Fibroblast of peridontal ligament (primary cell): ENCODE results near the gene HDHD5.
"Not testable (repeated sequence)": the region's sequence is repeated elsewhere in the genome, so short reads cannot be mapped to it uniquely, and the experiment has no call there.

Experiments
- DNase-seq: peaks from one replicate; pipeline ENCODE4 v3.0.0-alpha.2; 2010; ENCODE audit errors: extremely low read depth

HDHD5 gene

DNA sequence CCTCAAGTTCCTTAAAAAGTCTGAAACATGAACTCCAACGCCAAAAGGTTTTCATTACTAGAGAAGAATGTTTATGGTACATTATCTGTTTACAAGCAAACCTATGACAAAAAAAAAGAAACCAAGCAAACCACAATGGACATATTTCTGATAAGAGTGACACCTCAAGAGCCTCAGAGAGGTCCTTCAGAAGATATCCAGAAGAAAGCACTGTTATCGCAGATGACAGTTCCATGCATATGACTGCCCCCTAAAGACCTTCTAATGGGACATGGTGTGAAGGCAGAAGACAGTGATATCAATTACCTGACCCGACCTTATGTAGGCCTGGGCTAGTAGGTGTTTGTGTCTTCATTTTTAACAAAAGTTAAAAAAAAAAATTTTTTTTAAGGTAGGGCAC is 3.1 kb downstream of the HDHD5 start:
- DNase-seq: no peak

DNA sequence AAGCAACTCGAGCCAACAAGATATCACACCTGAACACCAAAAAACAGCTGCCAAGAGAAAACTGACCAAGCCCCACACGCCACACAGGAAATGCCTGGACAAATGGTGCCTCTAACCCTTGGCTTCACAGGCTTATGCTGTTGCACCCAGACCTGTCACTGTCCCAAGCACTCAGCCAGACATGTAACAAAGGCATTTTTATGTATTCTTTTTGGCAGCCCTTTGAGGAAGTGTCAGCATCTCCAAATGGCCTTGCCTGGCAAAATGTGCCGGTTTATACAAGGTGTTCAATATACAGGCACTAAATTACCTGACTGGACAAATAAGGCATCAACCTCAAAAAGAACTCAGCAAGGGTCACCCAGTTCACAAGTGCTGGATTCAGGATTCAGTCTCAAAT is 6.1 kb downstream of the HDHD5 start:
- DNase-seq: no peak

DNA sequence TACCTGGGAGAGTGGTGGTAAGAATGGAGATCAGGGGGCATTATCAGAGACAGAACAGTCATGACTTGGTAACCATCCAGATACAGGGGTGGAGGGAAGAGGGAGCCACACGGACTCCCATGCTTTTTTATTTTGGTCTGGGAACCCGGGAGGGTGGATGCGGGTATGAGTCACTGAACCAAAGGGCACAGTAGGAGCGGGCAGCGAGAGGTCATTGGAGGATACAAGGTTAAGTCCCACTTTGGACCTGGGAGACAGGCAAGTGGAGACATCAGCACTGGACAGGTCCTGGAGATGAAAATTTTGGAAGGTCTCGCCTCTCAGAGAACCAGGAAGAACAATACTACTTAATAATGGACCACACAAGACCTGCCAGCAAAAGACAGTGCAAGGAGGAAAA is 6.7 kb downstream of the HDHD5 start:
- no peak for DNase-seq

DNA sequence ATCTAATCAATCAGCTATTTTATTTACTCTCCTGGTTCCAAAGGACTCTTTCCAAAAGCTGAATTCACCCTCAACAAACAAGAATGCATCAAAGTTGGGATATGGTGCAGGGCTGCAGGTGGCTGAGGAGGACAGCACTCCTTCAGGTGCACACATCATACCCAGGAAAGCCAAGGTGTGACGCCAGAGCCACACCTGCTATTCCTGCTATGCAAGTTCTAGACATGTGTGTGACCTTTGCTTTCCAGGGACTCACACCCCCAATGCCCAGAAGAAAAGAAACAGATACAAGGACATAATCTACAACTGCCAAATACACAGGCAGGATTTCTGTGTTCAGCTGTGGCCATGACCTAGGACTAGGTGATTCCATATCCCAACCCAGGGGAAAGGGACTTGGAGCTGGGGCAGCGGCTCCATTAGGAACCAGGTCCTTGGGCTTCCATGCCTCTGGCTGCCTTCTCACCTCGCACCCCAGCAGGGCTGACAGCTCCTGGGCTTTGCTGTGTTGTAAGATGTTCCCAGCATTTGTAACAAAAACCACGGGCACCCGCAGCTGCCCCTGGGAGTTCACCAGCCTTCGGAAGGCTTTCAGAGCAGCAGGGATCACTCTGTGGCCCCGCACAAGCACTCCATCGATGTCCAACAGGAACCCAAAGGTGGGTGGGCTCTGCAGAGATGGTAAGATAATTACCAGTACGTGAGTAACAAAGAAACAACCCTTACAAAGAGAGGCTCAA is 9.8 kb downstream of the HDHD5 start:
- DNase-seq: no peak

DNA sequence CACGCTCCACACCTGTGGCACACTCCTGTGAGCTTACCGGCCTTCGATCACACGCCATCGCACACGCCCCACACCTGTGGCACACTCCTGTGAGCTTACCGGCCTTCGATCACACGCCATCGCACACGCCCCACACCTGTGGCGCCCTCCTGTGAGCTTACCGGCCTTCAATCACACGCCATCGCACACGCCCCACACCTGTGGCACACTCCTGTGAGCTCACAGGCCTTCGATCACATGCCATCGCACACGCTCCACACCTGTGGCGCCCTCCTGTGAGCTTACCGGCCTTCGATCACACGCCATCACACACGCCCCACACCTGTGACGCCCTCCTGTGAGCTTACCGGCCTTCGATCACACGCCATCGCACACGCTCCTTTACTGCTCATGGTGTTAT is 11.6 kb downstream of the HDHD5 start:
- not testable (repeated sequence) for DNase-seq

DNA sequence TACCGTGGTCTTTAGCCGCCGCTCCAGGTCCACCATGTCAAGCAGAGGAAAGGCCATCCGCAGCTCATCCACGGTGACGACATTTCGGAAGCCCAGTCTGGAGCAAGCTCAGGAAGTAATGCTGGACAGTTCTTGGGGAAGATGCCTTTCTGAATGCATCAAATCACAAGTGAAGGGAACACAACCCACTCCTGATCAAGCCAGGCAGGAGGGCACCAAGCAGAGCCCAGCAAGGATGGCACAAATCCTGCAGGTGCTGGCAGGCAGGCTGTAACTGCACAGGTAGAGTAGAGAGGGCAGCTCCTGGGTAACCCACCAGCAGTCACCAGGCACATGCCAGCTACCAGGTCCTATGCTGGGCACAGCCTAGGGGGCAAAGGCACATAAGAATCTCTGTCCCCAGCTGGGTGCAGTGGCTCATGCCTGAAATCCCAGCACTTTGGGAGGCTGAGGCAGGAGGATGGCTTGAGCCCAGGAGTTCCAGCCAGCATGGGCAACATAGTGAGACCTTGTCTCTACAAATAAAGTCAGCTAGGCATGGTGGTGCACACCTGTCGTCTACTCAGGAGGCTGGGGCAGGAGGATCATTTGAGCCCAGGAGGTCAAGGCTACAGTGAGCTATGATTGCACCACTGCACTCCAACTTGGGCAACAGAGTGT is 13.9 kb downstream of the HDHD5 start:
- DNase-seq: no peak

DNA sequence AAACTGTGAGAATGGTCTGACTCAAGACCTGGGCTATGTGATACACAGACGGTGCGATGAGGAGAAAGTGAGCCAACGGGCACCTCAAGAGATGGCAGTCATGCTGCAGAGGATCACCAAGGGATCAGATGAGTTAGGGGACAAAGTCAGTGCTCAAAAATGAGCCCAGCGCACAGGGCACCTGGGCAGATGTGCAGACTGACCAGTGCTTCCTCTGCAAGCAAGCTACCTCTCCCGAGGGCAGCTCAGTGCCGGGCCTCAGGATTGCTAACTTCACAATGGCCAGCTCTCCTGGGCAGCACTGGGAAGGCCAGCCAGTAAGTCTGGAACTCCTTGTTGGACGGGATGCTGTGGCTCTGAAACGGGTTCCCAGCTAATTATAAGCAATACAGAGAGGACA is 15.3 kb downstream of the HDHD5 start:
- DNase-seq: no peak

DNA sequence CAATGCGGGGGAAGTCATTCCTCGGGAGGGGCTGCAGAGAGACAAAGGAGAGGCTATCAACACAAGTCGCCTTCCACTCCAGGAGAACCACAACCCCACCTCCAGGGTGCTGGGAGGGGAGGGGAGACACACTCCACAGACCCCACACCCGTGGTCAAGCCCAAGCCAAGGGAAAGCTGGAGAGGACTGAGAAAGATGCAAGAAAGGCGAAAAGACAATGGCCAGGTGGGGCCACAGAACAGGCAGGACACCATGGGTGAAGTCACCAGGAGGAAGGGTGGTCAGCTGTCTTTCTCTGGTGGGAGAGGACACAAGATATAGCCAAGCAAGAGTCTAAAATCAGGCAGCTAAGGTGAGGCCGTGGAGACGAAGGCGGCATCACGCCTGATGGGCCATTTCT is 16.0 kb downstream of the HDHD5 start:
- DNase-seq: no peak

DNA sequence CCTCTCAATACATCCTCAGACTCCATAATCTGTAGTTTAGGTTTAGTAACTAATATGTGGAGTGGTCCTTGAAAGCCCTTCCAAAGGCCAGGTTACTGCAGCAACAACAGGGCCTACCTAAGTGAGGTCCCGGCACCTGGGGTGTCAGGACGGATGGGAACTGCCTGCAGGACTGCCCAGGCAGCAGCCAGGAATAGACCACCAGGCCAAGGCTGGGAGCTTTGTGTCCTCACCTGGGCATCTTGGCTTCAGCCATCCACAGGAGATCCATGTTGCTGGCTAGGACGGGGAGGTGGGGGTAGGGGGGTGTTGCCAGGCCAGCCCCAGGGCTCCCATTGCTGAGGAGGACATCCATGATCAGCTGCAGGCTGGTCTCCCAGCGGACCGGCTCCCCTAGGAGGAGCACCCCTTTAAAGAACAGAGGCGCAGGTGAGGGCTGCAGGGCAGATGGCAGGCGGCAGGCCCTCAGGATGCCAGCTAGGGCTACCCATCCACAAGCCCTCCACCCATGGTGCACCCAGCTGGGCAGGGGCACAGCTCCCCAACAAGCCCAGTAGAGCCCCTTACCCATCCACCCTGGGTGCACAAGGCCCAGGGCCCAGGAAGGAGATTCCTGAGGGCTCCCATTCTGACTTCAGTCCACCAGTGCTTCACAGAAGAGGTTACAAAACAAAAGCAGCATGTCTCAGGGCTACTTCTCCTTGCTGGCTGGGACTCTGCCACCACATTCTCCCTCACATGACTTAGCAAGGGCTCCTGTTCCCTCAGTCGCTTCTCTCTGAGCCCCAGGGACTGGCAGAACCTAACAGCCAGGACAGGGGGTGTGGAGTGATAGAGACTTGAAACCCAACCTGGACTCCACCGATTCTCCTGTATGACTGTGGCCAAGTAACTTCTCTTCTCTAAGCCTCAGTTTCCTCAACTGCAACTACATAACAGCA is 18.0 kb downstream of the HDHD5 start:
- no peak for DNase-seq

DNA sequence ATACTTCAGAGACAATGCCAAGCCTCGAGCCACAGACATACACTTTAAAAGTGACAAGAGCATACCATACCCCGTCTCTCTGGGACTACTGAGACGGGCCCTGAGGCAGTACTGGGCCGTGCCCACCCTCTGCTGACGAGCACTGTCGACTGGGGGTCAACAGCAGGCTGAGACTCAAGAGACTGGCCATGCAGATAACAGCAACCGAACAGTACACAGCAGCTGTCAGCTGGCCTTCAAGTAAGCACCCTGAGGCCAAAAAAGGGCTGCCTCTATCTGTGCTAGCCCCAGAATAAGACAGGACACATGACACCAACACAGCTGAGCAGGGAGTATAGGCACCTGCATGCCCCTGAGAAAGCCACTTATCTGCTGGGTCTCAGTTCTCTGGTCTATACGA is 19.1 kb downstream of the HDHD5 start:
- no peak for DNase-seq

DNA sequence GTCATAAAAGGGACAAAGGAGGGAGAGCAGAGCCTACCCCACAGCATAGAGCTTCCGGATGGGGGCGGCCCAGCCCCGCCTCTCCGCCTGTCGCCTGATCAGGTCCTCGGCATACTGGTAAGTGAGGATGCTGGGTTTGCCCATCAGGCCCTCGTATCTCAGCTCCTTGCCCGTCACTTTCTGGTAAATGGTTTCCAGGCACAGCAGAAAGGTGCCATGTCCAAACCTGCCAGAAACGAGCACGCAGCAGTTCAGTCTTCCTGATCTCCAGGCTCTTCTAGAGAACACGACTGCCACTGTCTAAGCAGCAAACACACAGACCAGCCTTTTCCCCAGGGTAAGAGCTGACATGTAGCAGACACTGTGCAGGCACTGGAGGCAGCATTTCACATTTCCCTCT is 20.6 kb downstream of the HDHD5 start:
- no peak for DNase-seq

DNA sequence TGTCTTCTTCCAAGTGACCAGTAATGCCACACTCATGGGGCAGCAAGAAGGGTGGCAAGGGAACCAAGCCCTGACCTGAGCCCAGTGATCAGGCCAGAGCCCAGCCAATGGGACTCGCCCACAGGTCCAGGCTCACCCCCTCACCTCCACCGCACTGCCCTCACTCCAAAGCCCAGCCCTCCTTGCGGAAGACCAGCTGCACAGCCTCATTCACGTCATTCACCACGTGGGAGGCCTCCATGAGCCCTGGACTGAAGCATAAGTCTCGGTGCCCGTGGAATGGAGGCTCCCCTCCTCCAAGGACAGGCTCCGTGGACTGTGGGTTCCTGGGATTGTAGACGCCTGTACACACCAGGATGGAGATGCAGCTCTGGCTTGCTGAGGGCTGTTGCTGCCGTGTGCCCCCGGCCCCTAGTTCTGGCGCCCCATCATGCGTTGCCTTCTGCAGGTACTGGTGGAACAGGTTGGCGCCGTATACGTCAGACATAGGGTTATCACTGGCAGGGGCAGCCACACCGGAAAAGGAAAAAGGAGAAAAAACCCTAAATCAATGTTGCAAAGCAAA is 21.1 kb downstream of the HDHD5 start:
- no peak for DNase-seq

DNA sequence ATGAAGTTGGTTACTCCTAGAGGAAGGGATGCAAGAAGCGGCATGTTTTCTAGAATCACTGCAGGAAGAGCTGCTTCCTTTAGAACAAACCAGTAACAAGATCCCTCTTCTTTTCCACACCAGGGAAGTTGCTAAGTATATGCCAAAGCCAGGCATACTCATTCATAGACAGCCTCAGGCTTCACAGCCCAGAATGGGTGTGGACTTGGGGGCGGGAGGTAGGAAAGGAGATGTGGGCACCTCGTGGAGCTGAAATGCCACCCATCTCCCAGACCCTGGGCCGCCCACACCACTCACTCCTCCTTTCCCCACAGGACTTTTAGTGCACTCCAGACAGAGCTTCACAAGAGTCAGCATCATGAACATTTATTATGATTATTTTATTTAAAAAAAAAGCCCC is 21.9 kb downstream of the HDHD5 start:
- DNase-seq: no peak

DNA sequence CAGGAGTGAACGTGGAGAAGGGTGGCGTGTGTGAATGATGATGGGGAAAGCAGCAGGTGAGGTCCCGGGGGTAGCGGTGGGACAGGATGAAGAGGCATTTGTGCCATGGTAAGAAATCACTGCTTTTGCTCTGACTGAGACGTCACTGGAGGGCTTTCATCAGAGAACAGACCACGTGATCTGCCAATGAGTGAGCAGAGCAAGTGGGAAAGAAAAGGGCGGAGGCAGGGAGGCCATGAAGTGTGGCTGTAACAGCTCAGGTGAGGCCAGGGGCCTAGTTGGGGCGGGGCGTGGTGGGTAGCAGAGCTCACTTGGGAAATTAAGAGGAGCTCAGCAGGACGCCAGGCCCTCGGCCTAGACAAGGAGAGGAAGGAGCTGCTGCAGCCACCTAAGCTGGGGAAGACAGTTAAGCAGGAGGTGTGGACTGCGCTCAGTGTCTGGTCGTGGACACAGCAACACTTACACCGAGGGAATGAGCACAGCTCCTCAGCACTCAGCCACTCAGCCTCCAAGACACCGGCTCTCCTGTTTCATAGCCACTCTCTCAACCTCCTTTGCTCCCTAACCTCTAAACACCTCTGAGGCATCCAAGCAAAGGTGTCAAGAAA is 23.8 kb downstream of the HDHD5 start:
- no peak for DNase-seq

DNA sequence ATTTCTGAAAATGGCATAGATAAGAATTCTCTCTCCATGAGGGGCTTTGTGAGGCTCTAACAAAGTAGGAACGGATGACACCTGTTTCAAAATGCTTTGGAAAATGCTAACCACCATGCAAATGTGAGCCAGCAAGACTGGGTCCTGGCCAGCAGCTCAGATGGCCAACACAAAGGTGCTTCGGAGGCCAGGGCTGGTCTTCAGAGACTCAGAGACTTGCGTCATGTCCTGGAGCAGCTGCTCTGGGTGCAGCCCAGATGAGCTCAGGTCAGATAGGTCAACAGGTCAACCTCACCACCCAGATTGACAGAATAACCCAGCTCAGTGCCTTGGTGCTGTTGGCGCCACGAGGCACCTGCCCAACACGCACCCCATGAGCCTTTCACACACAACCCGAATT is 25.9 kb downstream of the HDHD5 start:
- no peak for DNase-seq

DNA sequence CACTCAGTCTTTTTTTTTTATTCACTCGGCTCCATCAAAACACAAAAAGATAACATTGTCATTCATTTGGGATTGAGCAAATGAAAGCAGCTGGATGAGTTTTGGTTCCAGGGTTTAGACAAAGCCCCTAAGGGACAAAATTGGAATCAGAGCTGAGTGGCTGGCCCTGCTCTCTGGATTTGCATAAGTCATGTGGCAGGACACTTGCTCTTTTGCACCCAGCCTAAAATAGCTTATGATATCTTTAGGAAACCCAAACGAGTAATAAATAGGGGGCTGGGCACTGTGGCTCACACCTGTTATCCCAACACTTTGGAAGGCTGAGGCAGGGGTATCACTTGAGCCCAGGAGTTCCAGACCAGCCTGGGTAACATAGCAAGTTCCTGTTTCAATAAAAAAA is 27.0 kb downstream of the HDHD5 start:
- no peak for DNase-seq

DNA sequence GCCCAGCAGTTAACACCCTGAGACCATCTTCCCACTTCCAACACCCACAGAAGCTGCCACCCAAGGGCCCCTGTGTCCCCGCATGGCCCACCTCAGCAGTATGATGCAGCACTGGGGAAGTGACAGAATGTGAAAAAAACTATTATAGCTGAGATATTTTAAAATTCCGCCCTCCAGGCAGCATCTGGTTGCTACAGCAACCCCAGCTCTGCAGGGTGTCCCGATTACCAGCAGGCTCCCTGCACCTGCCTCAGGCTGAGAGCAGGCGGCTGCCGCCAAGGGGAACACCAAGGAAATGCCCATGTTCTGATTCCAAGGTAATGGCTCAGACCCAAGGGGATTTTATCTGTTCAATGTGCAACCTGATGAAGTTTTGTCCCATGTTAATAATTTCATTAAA is 27.4 kb downstream of the HDHD5 start:
- no peak for DNase-seq

DNA sequence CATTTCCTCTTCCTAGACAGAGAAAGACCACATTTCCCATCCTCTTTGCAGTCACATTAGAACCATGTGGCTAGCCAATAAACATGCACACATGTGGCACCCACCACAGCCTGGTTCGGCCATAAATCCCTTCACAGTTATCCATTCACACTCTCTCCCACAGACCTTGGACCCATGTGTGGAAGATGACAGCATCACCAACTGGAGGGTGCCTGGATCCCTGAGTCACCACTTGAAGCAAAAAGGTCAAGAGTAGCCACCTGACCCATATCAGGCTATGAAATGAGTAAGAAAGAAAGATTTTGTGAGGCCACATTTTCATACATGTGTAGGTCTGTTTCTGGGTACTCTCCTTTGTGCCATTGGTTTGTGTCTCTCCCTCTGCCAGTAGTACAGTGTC is 28.9 kb downstream of the HDHD5 start:
- DNase-seq: no peak

DNA sequence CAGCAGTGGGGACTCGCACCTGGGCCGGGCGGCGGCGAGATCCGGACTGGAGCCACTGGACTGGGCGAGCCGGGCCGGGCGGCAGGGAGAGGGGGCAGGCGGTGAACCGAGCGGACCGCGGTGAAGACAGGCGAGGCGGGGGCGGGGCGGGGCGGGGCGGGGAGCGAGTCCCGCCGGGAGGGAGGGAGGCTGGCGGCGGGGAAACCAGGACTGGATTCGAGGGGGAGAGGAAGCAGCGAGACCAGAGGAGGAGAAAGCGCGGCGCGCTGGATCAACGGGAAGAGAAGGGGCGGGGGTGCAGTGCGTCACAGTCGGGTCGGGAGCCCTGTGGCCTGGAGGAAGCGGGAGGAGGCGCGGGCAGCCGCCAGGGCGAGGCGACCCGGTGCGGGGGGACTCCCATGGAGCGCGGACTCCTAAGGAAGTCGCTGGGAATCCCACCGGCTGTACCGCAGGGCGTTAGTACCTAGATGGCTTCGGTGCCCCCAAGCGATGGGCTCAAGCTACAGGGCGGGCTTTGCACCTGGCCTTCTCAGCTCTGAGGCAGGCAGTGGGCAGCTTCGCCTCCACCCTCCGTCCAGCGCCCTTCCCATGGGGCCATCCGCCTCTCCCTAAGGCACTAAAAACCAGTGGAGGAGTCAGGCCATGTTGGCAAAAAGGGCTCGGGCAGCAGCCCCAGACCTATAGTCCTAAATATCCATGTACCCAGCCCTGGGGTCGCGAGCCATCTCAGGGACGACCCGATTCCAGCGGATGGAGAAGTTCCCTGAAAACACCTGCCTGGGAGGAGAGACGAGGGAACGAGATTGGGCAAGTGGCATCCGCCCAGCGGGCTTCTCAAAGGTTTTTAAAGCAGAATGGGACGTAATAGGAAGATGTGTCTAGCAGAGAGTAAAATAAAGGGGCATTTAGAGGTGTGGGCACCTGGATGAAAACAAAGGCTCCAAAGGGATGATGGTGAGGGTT is 37.6 kb downstream of the HDHD5 start, which contains the start of gene TMEM121B:
TSS of gene TMEM121B (minus strand) at position 128 of the 963 bp plus-strand sequence. CDS start 233 bp downstream, outside the sequence.
- peak; percentile 9 for DNase-seq

DNA sequence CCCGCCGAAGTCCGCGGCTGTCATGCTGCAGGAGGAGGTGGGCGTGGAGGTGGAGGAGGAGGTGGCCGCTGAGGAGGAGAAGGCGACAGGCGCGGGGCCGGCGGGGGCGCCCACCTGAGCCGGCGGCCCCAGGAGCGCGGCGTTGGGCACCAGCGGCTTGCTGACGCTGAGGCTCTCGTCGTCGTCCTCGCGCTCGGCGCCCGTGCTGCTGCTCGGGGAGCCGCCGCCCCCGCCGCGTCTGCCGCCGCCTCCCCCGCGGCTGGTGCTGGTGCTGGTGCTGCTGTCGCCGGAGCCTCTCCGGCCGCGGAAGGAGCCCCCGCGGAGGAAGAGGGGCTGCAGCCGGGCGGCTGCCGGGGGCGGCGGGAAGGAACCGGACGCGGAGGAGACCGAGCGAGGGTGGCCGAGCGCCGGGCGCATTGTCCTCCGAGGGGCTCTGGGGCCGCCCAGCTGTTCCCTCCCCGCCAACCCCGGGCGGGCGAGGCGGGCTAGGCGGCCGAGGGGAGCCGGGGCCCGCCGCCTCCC is 38.3 kb downstream of the HDHD5 start:
- DNase-seq: no peak
